Hypothalamus (tissue), 51 donors: ENCODE results near the gene MPV17L2.
"Not testable (repeated sequence)": the region's sequence is repeated elsewhere in the genome, so short reads cannot be mapped to it uniquely, and the experiment has no call there.

Experiments
- DNase-seq, 51 donors: peaks; one replicate each; lab custom pipeline; 2025; lab: John Stamatoyannopoulos, UW

The MPV17L2 gene

GRCh38 chr19:18192673-18193387 lies at the start of gene MPV17L2:
MPV17L2 (plus strand) TSS chr19:18193218; CDS start chr19:18193282, 64 bp downstream.
- peak; percentile 90 to 100 (median 100) for DNase-seq

DNA sequence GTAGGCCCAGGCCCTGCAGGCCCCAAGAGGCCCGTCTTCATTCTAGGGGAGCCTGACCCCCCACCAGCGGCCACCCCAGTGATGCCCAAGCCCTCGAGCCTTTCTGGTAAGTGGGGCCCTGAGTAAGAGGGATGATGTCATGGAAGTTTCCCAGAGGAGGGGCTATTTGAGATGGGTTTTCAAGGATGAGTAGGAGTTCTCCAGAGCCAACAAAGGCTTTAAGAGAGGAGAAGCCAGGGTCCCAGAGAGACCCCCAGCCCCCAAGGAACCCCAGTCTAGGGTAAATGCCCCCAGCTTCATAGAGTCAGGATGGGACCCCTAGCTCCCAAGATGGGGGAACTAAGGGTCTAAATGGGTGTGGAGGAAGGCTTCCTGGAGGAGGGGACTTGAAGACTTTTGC lies 49.1 kb upstream of the MPV17L2 start:
- no peak for DNase-seq

DNA sequence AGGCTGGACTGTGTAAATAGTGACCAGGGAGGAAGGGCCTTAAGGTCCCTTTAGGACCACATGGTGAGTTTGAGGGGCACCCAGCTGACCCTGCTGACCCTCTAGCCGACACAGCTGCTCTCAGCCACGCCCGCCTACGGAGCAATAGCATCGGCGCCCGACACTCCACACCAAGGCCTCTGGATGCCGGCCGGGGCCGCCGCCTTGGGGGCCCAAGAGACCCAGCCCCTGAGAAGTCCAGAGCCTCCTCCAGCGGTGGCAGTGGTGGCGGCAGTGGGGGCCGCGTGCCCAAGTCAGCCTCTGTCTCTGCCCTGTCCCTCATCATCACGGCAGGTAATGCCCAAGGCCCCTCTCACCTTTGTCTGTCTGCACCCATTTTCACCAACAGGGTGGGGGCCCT lies 48.7 kb upstream of the MPV17L2 start:
- no peak for DNase-seq

GRCh38 chr19:18144906-18145305 lies 48.1 kb upstream of the MPV17L2 start:
- no peak for DNase-seq

DNA sequence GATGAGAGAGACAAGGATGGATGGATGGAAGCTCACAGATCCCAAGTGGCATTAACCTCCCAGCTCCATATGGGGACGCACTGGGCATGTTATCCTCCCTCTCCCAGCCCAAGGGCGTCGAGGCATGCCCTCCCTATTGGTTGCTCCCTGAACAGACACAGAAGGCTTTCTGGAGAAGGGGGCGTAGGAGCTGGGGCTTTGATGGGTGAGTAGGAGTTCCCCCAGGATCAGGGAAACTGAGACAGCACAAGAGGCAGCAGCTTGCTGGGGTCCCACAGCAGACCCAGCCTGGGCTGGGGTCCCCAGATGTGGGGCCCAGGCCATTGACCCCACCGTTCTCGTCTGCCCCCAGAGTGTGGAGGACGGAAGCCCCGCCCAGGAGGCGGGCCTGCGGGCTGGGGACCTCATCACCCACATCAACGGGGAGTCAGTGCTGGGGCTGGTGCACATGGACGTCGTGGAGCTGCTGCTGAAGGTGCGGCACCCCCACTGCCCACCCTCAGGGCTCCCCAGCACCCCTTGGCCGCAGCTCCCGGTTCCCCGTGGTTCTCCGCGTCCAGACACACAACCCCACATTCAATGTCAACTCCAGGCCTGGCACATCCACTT lies 47.5 kb upstream of the MPV17L2 start:
- DNase-seq = no peak

DNA sequence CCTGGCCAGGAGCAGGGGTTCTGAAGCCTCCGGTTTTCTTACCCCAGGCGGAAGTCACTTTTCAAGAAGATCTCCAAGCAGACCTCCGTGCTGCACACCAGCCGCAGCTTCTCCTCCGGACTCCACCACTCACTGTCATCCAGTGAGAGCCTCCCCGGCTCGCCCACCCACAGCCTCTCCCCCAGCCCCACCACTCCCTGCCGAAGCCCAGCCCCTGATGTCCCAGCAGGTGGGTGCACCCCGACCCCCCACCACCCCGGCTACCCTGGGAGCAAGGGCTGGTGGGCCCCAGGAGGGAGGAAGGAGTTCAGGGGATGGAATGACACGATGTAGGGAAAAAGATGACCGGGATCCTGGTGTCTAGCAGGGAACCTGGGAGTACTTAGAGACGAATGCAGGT lies 45.6 kb upstream of the MPV17L2 start:
- no peak for DNase-seq

DNA sequence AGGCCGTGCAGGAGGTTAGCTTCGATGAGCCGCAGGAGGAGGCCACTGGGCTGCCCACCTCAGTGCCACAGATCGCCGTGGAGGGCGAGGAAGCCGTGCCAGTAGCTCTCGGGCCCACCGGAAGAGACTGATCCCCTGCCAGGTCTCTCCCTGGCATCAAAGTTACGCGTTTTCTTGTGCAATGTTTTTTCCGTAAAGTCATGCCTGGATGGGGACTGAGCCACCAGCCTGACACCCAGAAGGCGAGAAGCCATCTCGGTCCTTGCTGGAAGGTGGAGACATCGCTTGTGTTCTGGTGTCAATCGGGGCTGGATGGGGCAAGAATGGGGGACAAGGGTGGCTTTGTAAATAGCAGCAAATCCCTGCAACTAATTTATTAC lies 43.4 kb upstream of the MPV17L2 start:
- no peak for DNase-seq

DNA sequence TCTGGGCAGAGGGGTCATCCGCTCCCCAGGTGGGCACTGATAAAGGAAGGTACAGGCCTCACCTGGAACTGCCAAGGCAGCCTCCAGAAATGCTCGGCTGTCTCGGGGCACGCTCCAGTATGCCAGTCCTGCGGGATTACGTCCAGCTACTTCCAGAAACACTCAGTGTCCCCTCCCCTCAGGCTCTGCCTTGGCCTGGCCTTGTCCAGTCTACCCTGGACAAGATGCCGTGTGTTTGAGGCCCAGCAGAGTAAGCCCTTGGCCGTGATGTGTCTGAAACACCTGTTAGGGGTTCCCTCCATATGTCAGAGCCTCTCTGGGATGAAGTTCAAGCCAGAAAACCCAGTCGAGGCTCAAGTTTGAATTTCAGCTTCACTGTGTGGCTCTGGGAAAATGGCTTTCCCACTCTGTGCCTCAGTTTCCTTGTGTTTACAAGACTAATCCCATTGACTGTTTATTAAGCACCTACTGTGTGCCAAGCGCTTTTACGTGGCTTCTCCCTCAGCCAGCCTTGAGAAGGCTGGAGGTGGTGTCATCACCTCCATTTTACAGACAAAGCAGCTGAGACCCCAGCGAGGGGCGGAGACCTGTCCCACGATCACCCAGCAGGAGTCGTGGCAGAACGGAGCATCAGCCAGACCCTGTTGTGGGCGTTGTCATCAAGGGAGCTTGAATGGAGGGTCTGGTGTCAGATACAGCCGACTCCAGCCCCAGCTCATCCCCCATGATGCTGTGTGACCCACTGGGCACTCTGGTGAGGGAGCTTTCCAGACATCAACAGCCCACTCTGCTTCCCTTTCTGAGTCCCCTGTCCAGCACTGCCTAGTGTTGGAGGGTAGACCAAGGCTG lies 42.0 kb upstream of the MPV17L2 start:
- DNase-seq = peak in 1 of 51 donors; percentile 13

DNA sequence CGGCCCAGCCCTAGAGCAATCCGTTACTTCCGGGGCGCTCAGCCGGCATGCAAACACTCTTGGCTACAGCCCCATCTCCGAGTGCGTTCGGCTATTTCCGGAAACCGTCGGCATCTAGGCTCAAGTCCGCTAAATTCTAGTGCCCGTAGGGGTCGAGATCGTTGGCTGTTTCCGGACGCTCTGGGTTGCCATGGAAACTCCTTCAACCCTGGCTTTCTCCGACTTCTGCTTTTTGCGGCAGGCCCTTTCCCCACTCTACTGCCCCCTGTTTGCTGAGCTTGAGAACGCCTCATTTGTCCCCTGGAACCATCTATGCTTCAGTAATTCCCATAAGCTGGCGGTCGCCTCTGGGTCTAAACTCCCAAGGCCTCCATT lies 40.6 kb upstream of the MPV17L2 start:
- peak; percentile 75 to 99 (median 91) for DNase-seq

DNA sequence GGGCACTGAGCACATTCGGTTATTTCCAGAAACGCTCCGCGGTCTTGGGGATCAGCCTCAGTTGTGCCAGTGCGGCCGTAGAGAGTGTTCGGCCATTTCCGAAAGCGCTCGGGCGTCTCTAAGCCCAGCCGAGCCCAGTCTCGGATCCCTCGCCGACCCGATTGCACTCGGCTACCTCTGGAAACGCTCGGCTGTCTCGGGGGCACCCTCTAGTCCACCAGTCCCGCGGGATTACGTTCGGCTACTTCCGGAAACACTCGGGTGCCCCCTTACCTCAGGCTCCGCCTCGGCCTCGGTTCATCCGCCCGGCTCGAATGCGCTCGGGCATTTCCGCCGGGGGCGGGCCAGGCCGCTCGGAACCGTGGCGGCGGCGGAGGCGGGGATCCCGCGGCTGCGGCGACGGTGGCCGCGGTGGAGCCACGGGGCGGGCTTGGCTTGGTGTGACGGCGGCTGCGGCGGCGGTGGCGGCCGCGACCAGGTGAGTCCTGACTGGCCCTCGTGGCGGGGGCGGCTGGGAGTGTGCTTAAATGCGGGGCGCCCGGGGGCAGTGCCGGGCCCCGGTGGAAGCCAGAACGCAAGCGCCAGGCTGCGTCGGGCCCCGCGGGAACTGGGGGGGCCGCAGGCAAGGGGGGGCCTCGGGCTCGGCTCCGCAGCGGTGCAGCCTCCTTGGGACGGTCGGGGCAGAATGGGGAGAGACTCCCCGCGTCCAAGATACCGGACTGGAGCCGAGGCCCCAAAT lies 40.0 kb upstream of the MPV17L2 start, which contains the start of gene PIK3R2:
Gene PIK3R2 (plus strand): TSS at position 347 of the 739 bp plus-strand sequence. CDS start 2,717 bp downstream, outside the sequence.
- peak; percentile 76 to 99 (median 97) for DNase-seq

GRCh38 chr19:18153556-18154134 lies 39.4 kb upstream of the MPV17L2 start:
- DNase-seq = peak in 11 of 51 donors; percentile 7 to 53 (median 38)

DNA sequence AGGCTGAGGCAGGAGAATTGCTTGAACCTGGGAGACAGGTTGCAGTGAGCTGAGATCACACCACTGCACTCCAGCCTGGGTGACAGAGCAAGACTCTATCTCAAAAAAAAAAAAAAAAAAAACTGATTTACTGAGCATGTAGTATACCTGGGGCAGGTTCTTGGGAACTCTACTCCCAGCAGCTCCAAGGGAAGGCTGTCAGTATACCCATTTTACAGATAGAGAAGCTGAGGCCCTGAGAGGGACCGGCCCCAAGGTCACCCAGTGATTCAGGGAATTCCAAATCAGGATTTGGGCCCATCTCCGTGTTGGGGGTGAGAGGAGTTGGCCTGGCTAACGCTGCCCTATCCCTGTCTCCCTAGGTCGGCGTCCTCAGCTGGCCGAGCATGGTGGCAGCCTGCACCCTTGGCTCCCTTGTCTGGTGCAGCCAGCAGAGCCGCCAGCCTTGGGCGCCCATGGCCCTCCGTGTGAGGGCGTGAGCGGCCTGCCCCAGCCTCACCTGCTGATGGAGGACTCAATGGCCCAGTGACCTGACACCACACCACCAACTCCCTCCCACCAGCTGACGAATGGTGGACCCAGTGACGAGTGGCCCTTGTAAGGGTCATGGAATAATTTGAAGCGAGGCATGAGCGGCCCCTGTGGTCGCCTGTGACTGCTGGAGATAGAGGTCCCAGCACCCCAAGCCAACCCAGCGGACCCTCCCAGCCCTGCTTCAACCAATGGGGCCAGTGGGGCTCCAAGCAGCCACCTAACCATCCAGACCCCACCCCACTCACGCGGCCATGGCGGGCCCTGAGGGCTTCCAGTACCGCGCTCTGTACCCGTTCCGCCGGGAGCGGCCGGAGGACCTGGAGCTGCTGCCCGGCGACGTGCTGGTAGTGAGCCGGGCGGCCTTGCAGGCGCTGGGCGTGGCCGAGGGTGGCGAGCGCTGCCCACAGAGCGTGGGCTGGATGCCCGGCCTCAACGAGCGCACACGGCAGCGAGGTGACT lies 37.6 kb upstream of the MPV17L2 start:
- DNase-seq = no peak

- no peak for DNase-seq
Measured at GRCh38 chr19:18156268-18156667, 36.8 kb upstream of the MPV17L2 start.

GRCh38 chr19:18156841-18157464 lies 36.1 kb upstream of the MPV17L2 start:
- DNase-seq = peak in 47 of 51 donors; percentile 15 to 89 (median 64)

- peak in 46 of 51 donors; percentile 23 to 91 (median 71) for DNase-seq
Measured at GRCh38 chr19:18157465-18158063, 35.5 kb upstream of the MPV17L2 start.

DNA sequence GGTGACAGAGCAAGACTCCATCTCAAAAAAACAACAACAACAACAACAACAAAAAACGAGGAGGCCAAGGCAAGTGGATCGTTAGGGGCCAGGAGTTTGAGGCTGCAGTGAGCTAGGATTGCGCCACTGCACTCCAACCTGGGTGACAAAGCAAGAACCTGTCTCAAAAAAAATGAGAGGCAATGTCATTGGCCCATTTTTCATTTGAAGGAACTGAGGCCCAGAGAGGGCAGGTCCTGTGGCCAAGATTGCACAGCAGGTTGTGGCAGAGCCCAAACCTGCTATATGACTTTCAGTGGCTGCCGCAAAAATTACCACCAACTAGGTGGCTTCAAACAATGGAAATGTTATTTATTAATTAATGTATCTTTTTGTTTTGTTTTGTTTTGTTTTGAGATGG lies 34.6 kb upstream of the MPV17L2 start:
- no peak for DNase-seq

GRCh38 chr19:18159059-18159616 lies 33.9 kb upstream of the MPV17L2 start:
- not testable (repeated sequence) for DNase-seq

DNA sequence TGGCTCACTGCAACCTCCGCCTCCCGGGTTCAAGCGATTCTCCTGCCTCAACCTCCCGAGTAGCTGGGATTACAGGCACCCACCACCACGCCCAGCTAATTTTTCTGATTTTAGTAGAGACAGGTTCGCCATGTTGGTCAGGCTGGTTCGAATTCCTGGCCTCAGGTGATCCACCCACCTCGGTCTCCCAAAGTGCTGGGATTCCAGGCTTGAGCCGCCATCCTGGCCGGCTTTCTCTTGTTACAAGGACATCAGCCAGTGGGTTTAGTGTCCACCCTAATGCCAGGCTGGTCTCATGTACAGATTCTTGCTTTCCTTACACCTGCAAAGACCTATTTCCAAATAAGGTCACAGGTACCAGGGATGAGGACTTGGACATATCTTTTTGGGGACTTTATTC lies 33.2 kb upstream of the MPV17L2 start:
- no peak for DNase-seq
